Skeletal muscle satellite cell (primary cell): ENCODE measurements around the gene SPTLC1.

ENCODE experiments used
- H3K27me3 ChIP-seq: 2 replicates; pipeline ENCODE4 v1.7.0; 2013; ENCODE audit warnings: low read length; ENCODE audit not compliant: control insufficient read depth, insufficient read depth
- H3K36me3 ChIP-seq: 2 replicates; pipeline ENCODE4 v1.7.0; 2013; ENCODE audit warnings: mild to moderate bottlenecking, control low read depth, low read length; ENCODE audit not compliant: insufficient read depth
- H3K4me1 ChIP-seq: 2 replicates; pipeline ENCODE4 v1.7.0; 2013; ENCODE audit warnings: low read length; ENCODE audit not compliant: control insufficient read depth, insufficient read depth
- H3K4me2 ChIP-seq: 2 replicates; pipeline ENCODE4 v1.7.0; 2013; ENCODE audit warnings: mild to moderate bottlenecking, low read length
- H3K4me3 ChIP-seq: 2 replicates; pipeline ENCODE4 v1.7.0; 2013; ENCODE audit warnings: low read length
- H3K9ac ChIP-seq: 2 replicates; pipeline ENCODE4 v1.7.0; 2013; ENCODE audit warnings: mild to moderate bottlenecking, low read depth, low read length, moderate library complexity
- H3K9me3 ChIP-seq: replicated peaks from 2 replicates; pipeline ENCODE4 v1.7.0; 2013; ENCODE audit warnings: mild to moderate bottlenecking, control low read depth, low read length

The SPTLC1 gene

GRCh38 chr9:92061184-92061583, 54.0 kb downstream of the SPTLC1 start:
- Histone ChIP-seq H3K4me3 (no peak overlapping the region), H3K9ac (no peak overlapping the region), H3K27me3 (no peaks in the 10 kb centered on the region), H3K9me3 (no peaks in the 10 kb centered on the region), H3K4me1 (peaks cover 15% of the 10 kb centered on the region), H3K36me3 (peaks cover 39% of the 10 kb centered on the region), H3K4me2 (no peak overlapping the region)

GRCh38 chr9:92059661-92060060, 55.6 kb downstream of the SPTLC1 start:
- Histone ChIP-seq H3K9ac (no peak overlapping the region), H3K27me3 (no peaks in the 10 kb centered on the region), H3K4me1 (peaks cover 8% of the 10 kb centered on the region), H3K4me3 (no peak overlapping the region), H3K9me3 (no peaks in the 10 kb centered on the region), H3K36me3 (peaks cover 49% of the 10 kb centered on the region), H3K4me2 (no peak overlapping the region)

- peaks cover 49% of the 10 kb centered on the region for H3K36me3 ChIP-seq
- no peaks in the 10 kb centered on the region for H3K9me3 ChIP-seq
- no peak overlapping the region for H3K9ac ChIP-seq
- no peak overlapping the region for H3K4me2 ChIP-seq
- H3K4me3 ChIP-seq = no peak overlapping the region
- peaks cover under 1% of the 10 kb centered on the region for H3K4me1 ChIP-seq
- H3K27me3 ChIP-seq = no peaks in the 10 kb centered on the region
Measured at GRCh38 chr9:92058723-92059444, 56.3 kb downstream of the SPTLC1 start.

GRCh38 chr9:92058026-92058425, 57.2 kb downstream of the SPTLC1 start:
- Histone ChIP-seq H3K36me3 (peaks cover 50% of the 10 kb centered on the region), H3K4me1 (no peaks in the 10 kb centered on the region), H3K9ac (no peak overlapping the region), H3K27me3 (no peaks in the 10 kb centered on the region), H3K4me2 (no peak overlapping the region), H3K4me3 (no peak overlapping the region), H3K9me3 (no peaks in the 10 kb centered on the region)

GRCh38 chr9:92057226-92057625, 58.0 kb downstream of the SPTLC1 start:
- H3K4me3 ChIP-seq = no peak overlapping the region
- no peaks in the 10 kb centered on the region for H3K4me1 ChIP-seq
- no peak overlapping the region for H3K9ac ChIP-seq
- no peaks in the 10 kb centered on the region for H3K27me3 ChIP-seq
- H3K9me3 ChIP-seq = no peaks in the 10 kb centered on the region
- H3K4me2 ChIP-seq = no peak overlapping the region
- peaks cover 43% of the 10 kb centered on the region for H3K36me3 ChIP-seq

- Histone ChIP-seq H3K9me3 (no peaks in the 10 kb centered on the region), H3K4me3 (no peak overlapping the region), H3K4me1 (no peaks in the 10 kb centered on the region), H3K9ac (no peak overlapping the region), H3K36me3 (peaks cover 56% of the 10 kb centered on the region), H3K27me3 (no peaks in the 10 kb centered on the region), H3K4me2 (no peak overlapping the region)
Measured at GRCh38 chr9:92055624-92056023, 59.6 kb downstream of the SPTLC1 start.

GRCh38 chr9:92048924-92049625, 66.1 kb downstream of the SPTLC1 start:
- Histone ChIP-seq H3K9ac (no peak overlapping the region), H3K27me3 (no peaks in the 10 kb centered on the region), H3K9me3 (no peaks in the 10 kb centered on the region), H3K4me1 (no peaks in the 10 kb centered on the region), H3K36me3 (peaks cover 57% of the 10 kb centered on the region), H3K4me2 (no peak overlapping the region), H3K4me3 (no peak overlapping the region)

GRCh38 chr9:92047500-92047899, 67.7 kb downstream of the SPTLC1 start:
- peaks cover 64% of the 10 kb centered on the region for H3K36me3 ChIP-seq
- H3K4me2 ChIP-seq = no peak overlapping the region
- H3K4me3 ChIP-seq = no peak overlapping the region

GRCh38 chr9:92046676-92047075, 68.5 kb downstream of the SPTLC1 start:
- Histone ChIP-seq H3K4me2 (no peak overlapping the region), H3K36me3 (peaks cover 66% of the 10 kb centered on the region)

More at GRCh38 chr9:92047500-92047899, 67.7 kb downstream of the SPTLC1 start:
- Histone ChIP-seq H3K27me3 (no peaks in the 10 kb centered on the region), H3K4me1 (no peaks in the 10 kb centered on the region), H3K9me3 (no peaks in the 10 kb centered on the region), H3K9ac (no peak overlapping the region)

GRCh38 chr9:92044936-92045335, 70.3 kb downstream of the SPTLC1 start:
- no peak overlapping the region for H3K9ac ChIP-seq
- no peak overlapping the region for H3K4me2 ChIP-seq
- peaks cover 66% of the 10 kb centered on the region for H3K36me3 ChIP-seq
- H3K9me3 ChIP-seq = peaks cover 5% of the 10 kb centered on the region
- no peaks in the 10 kb centered on the region for H3K4me1 ChIP-seq
- no peaks in the 10 kb centered on the region for H3K27me3 ChIP-seq
- H3K4me3 ChIP-seq = no peak overlapping the region

More at GRCh38 chr9:92046676-92047075, 68.5 kb downstream of the SPTLC1 start:
- Histone ChIP-seq H3K9me3 (peaks cover 5% of the 10 kb centered on the region), H3K27me3 (no peaks in the 10 kb centered on the region), H3K9ac (no peak overlapping the region), H3K4me3 (no peak overlapping the region), H3K4me1 (no peaks in the 10 kb centered on the region)

- Histone ChIP-seq H3K36me3 (peaks cover 63% of the 10 kb centered on the region), H3K4me2 (no peak overlapping the region), H3K9ac (no peak overlapping the region), H3K4me3 (no peak overlapping the region), H3K9me3 (peaks cover 5% of the 10 kb centered on the region), H3K4me1 (no peaks in the 10 kb centered on the region), H3K27me3 (no peaks in the 10 kb centered on the region)
Measured at GRCh38 chr9:92043002-92043401, 72.2 kb downstream of the SPTLC1 start.

- no peak overlapping the region for H3K4me3 ChIP-seq
- no peak overlapping the region for H3K4me2 ChIP-seq
- H3K9ac ChIP-seq = no peak overlapping the region
Measured at GRCh38 chr9:92042260-92042659, 73.0 kb downstream of the SPTLC1 start.

More at GRCh38 chr9:92042260-92042659, 73.0 kb downstream of the SPTLC1 start:
- Histone ChIP-seq H3K36me3 (peaks cover 66% of the 10 kb centered on the region), H3K9me3 (peaks cover 5% of the 10 kb centered on the region), H3K4me1 (no peaks in the 10 kb centered on the region), H3K27me3 (no peaks in the 10 kb centered on the region)
